Cardiac fibroblast (primary cell): Measurements from ENCODE around the gene SPRY4.

Source experiments
- DNase-seq, 2 donors: peaks; one replicate each; pipeline versions ENCODE4 v3.0.0 to v3.0.0-alpha.2; 2010; ENCODE audit warnings: low read depth in 2 of 2
- H3K4me3 ChIP-seq, 2 donors: replicated peaks in 1 of 2; 1 replicate in 1 of 2; 2 replicates in 1 of 2; pipeline ENCODE4 v1.5.1; 2011; ENCODE audit warnings: low read depth in 2 of 2, low read length in 2 of 2, mild to moderate bottlenecking in 2 of 2, moderate library complexity in 1 of 2
- TF ChIP-seq, protein P1 (sequence below): IDR thresholded peaks from one replicate; pipeline ENCODE4 v1.5.1; 2011; ENCODE audit warnings: low read depth, mild to moderate bottlenecking, low read length, inconsistent platforms

Gene SPRY4

DNA sequence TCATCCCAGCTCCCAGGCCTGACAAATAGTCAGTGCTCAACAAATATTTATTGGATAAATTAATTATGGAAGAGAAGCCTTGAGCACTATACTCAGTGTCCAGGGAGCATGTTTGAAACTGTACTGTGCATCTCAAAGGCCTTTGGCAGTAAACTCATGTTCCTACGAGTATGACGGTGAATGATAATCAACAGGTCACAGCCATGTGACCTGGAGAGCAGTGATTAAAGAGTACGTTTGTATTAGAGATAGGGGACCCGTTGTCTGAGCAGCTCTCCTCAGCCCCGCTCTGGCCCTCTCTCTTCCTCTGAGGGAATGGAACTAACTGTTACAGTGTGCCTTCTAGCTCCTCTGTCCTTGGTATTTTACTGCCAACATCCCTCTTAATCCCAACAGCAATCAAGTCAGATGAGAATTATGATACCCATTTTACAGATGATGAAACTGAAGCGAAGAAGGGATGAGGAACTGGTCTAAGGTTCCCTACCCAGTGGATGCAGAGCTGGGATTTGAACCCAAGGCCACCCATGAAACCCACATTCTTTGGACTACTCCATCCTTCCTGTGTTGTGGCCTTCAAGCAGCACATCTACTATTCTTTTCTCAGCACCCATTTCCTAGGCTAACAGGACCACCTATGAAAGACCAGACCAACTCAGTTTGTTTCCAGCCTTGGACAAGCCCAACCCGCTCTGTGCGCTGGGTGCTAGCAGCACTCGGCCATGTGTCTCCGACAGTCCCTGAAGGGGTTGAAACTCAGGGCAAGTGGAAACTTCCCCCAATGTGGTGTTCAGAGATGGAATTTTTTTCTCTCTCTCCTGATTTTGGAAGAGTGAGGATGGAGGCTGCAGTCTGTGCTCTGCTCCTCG, 34.9 kb downstream of the SPRY4 start:
- H3K4me3 ChIP-seq, result no peak overlapping the region
- DNase-seq, result no peak
- TF ChIP-seq, protein P1, sequence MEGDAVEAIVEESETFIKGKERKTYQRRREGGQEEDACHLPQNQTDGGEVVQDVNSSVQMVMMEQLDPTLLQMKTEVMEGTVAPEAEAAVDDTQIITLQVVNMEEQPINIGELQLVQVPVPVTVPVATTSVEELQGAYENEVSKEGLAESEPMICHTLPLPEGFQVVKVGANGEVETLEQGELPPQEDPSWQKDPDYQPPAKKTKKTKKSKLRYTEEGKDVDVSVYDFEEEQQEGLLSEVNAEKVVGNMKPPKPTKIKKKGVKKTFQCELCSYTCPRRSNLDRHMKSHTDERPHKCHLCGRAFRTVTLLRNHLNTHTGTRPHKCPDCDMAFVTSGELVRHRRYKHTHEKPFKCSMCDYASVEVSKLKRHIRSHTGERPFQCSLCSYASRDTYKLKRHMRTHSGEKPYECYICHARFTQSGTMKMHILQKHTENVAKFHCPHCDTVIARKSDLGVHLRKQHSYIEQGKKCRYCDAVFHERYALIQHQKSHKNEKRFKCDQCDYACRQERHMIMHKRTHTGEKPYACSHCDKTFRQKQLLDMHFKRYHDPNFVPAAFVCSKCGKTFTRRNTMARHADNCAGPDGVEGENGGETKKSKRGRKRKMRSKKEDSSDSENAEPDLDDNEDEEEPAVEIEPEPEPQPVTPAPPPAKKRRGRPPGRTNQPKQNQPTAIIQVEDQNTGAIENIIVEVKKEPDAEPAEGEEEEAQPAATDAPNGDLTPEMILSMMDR, result no peak

- TF ChIP-seq, protein P1, result no peak
- no peak for DNase-seq
- no peak overlapping the region for H3K4me3 ChIP-seq
Measured at GRCh38 chr5:142287973-142288313, 36.9 kb downstream of the SPRY4 start.

DNA sequence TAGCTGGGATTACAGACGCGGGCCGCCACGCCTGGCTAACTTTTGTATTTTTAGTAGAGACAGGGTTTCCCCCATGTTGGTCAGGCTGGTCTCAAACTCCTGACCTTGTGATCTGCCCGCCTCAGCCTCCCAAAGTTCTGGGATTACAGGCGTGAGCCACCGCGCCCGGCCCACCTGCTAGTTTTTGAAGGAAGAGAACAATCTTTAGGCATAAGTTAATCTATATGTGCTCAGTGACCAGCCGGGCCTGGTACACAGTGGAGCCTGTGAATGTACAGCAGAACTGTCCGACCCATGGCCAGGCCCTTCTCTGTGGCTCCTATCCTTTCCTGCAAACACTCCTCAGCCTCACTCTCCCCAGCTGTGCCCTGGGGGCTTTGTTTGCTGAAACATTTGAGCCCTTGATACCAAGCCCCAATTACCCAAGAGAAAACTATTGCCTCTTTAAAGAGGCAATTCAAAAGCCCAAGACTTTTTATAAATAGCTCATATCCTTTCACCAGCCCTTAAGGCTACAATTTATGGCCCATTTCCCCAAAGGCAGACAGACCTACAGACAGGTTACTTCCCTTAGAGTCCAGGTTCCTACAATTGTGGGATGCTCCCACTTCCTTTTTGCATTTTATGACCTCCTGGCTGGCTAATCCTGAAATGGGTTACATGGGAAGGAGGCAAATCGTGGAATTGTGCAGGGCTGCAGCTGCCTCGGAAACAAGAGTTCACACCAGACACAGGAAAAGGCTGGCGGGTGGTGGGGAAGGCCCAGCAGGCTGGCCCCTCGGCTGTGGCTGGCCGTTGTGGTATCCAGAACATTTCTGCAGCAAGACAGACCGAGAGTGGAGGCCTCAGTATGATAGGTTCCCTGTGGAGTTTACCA, 37.5 kb downstream of the SPRY4 start:
- TF ChIP-seq, protein P1, result no peak
- H3K4me3 ChIP-seq, result no peak overlapping the region
- DNase-seq, result no peak

- TF ChIP-seq, protein P1, result no peak
- no peak for DNase-seq
- H3K4me3 ChIP-seq, result no peak overlapping the region
Measured at GRCh38 chr5:142286111-142286510, 38.7 kb downstream of the SPRY4 start.

DNA sequence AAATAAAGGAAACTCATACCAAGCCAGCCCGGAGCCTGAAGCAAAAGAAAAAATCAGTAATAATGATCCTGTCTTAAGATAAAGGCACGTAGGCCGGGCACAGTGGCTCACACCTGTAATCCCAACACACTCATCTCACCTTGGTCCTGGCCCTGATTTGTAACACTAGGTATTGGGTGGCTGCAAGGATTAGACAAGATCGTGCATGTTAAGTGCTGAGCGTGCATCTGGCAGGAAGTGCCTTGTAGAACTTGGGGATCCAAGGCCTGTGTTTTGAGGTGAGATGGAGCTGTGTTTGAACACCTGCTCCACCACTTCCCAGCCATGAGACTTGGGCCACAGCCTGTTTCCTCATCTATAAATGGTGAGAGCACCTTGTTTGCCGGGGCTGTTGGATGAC, 41.5 kb downstream of the SPRY4 start:
- DNase-seq, result no peak
- TF ChIP-seq, protein P1, result no peak
- H3K4me3 ChIP-seq, result no peak overlapping the region

DNA sequence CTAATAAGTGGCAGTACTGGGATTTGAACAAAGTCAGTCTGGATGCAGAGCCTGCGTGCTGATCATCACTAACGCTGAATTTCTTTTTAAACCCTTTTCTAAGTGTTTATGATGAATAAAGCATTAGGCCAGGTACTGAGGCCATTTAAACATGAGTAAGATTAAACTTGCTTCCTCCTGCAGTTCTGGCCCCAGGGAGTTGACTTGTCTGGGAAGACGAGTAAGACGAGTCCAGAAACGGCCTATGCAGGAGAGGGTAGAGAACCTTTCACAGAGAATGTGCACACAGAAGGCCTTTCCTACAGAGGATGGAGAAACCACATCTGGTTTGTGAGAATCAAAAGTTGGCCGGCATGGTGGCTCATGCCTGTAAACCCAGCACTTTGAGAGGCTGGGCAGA, 42.9 kb downstream of the SPRY4 start:
- DNase-seq, result no peak
- H3K4me3 ChIP-seq, result no peak overlapping the region
- TF ChIP-seq, protein P1, result no peak
